ENCODE data around the gene TWIST1.

- TF ChIP-seq CTCF (conservative IDR thresholded peaks at IDR 0.05; ENCODE audit: low read length) (no peak), EZH2phosphoT487 (IDR thresholded peaks at IDR 0.05; ENCODE audit: borderline replicate concordance, low read depth, low read length) (no peak)
Measured at GRCh38 chr7:19107081-19107355, 10.4 kb downstream of the TWIST1 start.

Data from OCI-LY7 (cell line).